HG02970 (cell line): ENCODE data around the gene MEPE.
"Not testable (repeated sequence)": the region's sequence is repeated elsewhere in the genome, so short reads cannot be mapped to it uniquely, and the experiment has no call there.

Source experiments
- ATAC-seq: cut with Tn5 transposase; IDR thresholded peaks from one replicate; pipeline ENCODE4 v1.9.1; 2021; ENCODE audit warnings: mild to moderate bottlenecking, moderate library complexity, moderate number of reproducible peaks; ENCODE audit not compliant: unreplicated experiment, low FRiP score

MEPE gene

DNA sequence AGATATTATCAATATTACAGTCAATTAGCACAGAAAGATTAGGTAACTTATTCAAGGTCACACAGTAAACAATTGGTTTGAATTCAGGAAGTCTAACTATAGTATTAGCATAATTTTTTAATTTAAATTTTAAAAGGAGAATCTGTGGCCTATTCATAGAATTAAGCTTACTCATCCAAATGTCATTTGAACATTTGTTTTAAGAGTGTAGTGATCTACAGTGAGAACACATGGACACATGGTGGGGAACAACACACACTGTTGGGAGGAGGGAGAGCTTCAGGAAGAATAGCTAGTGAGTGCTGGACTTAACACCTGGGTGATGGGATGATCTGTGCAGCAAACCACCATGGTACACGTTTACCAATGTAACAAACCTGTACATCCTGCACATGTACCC, 48.3 kb downstream of the MEPE start:
- ATAC-seq: no peak

DNA sequence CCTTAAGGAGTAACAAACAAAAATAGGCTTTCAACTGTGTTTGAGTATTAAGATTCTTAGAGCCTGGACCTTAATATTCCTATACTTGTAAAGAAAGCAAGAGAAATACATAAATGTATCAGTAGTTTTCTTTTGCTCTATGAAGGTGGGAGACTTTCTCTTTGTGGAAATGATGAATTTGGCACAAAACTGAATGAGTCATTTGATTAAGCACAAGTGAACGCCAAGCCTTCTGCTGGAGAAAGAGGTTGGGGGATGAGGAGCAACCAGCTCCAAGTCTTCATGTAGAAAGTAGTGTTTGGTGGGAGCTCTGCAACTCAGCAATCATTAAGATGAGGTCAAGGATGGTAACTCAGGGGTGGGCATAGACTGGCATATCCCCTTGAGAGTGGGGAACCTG, 49.6 kb downstream of the MEPE start:
- no peak for ATAC-seq

- no peak for ATAC-seq
Observed at GRCh38 chr4:87882861-87883260, 50.1 kb downstream of the MEPE start.

DNA sequence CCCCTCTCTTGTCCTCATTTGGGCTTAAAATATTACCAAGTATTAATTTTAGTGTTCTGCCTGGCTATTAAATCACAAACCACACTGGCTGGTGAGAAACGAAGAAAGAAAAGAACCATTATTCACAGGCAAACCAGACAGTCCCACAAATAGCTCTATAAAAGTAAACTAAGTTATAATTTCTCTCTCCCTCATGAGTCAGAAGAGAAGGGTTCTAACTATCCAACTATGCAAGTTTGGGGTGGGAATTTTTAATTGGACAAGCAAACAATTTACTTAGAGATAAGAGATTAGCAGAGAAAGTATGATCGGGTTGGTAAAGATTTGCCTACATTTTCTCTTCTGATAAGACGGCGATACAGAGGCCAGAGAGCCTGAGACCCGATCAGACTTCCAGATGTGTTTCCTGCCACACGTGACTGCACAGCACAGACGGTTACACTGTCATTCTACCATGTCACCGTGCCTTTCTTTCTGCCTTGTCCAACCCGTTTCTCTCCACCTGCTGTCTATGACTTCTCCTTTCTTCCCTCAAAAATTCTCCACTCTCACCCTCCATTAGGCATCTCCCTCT, 52.3 kb downstream of the MEPE start:
- no peak for ATAC-seq

DNA sequence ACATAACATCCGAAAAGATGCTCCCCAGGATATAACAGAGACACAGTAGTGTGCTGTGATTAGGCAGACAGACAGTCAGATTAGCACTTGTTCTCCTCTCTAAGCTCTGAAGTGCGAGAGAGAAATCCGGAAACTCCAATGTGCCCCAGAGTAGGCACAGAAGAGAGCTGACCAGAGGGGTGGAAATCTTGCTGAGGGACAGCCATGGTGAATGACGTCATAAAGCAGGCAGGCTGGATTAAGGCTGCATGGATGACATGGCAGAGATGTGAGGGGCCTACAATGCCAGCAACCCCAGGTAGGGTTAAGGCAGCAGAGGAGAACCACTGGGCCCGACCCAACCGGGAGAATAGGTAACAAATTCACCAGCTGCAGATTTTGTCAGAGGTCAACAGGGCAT, 53.3 kb downstream of the MEPE start:
- ATAC-seq: no peak

GRCh38 chr4:87890753-87891152, 58.0 kb downstream of the MEPE start:
- not testable (repeated sequence) for ATAC-seq

GRCh38 chr4:87895964-87896621, 63.3 kb downstream of the MEPE start:
- no peak for ATAC-seq
